Activated CD8-positive, alpha-beta T cell treated with anti-CD3 and anti-CD28 coated beads for 36 hours (primary cell): ENCODE results near the gene MAST4. TPM values are rescaled to one million over a fixed set of nuclear protein-coding genes. Genes with fewer than 3 reads are reported as not detected.

Source experiments
- ATAC-seq: fragments of 200-7000 bp; cut with Tn5 transposase; one replicate; pipeline ENCODE4 v1.10.0; 2021; ENCODE audit warnings: mild to moderate bottlenecking, moderate library complexity
- CTCF ChIA-PET: fragments of 350-600 bp; sonication (Branson Sonifier 250); formaldehyde crosslinking; loops from one replicate; lab custom pipeline; 2021; ENCODE audit warnings: antibody characterized with exemption; lab: Charles Lee
- POLR2A ChIA-PET: fragments of 350-600 bp; sonication (Branson Sonifier 250); formaldehyde crosslinking; loops from one replicate; lab custom pipeline; 2021; ENCODE audit warnings: antibody characterized with exemption; lab: Charles Lee
- DNase-seq: peaks from one replicate; pipeline ENCODE4 v3.0.0-alpha.2; 2020
- H3K27ac Mint-ChIP-seq: one replicate; pipeline ENCODE4 v1.8.0; 2021; ENCODE audit warnings: mild to moderate bottlenecking, mixed read lengths
- H3K27me3 Mint-ChIP-seq: one replicate; pipeline ENCODE4 v1.8.0; 2021; ENCODE audit warnings: mixed read lengths
- H3K36me3 Mint-ChIP-seq: one replicate; pipeline ENCODE4 v1.8.0; 2021; ENCODE audit warnings: low read depth, mixed read lengths
- H3K4me1 Mint-ChIP-seq: one replicate; pipeline ENCODE4 v1.8.0; 2021; ENCODE audit warnings: low read depth, mixed read lengths
- H3K4me3 Mint-ChIP-seq: one replicate; pipeline ENCODE4 v1.8.0; 2021; ENCODE audit warnings: mild to moderate bottlenecking, moderate library complexity, mixed read lengths
- H3K9me3 Mint-ChIP-seq: one replicate; pipeline ENCODE4 v1.8.0; 2021; ENCODE audit warnings: mixed read lengths
- intact Hi-C: fragments of 100-400 bp; cut with micrococcal nuclease; formaldehyde crosslinking; loops from one replicate; pipeline ENCODE4 v1.10.0; 2022
- total RNA-seq, 2 experiments: library from RNA; stranded (reverse); gene quantifications; one replicate each; pipeline ENCODE4 v1.2.3, GENCODE V29; 2021
- TF ChIP-seq, protein P1 (sequence below): fragments of 200-600 bp; IDR thresholded peaks from one replicate; pipeline ENCODE4 v1.8.0; 2022; ENCODE audit warnings: antibody characterized with exemption, mild to moderate bottlenecking

MAST4 gene
- total RNA-seq, 2 experiments from 2014 or later, result 7.6 to 10.0 TPM

DNA sequence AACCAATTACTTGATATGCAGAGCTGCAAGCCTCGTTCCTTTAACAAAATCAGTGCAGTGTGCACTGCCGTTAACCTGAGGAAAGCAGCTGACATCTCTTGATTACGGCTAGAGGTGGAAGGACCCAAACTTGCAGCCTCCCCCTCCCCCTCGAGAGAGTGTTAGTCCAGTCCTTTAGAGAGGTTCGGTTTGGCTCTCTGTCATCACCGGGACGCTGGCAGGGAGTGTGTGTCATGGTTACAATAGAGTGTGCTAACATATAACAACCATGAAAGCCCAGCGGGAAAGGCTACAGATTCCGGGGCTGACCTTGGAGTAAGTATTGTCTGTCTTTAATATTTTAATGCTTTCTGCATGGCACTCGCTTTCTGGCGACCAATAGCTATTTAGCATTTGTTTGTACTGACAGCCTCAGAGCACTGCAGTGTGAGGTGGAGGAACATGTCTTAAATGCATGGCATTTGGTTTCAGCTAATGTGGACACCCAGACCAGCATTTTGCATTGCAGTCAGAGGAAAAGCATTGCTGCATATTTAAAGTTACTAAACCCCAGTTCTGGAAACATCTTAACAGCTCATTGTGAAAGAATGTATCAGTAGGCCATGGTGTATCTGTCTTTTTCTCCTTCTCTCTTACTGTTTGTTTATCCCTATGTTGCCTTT is 362.9 kb downstream of the MAST4 start:
- Mint-ChIP-seq H3K9me3 (no peaks in the 10 kb centered on the region), H3K36me3 (no peaks in the 10 kb centered on the region), H3K4me3 (no peak overlapping the region), H3K27me3 (peaks cover 2% of the 10 kb centered on the region), H3K4me1 (no peaks in the 10 kb centered on the region), H3K27ac (no peak overlapping the region)
- DNase-seq (no peak), ATAC-seq (no peak)
- ChIA-PET POLR2A (interaction anchor here (0.6 kb wide), 1 partner anchor 34 kb away, joined by 3 read pairs; no protein-coding TSS in a partner anchor), CTCF (no interaction called here)
- TF ChIP-seq, protein P1, sequence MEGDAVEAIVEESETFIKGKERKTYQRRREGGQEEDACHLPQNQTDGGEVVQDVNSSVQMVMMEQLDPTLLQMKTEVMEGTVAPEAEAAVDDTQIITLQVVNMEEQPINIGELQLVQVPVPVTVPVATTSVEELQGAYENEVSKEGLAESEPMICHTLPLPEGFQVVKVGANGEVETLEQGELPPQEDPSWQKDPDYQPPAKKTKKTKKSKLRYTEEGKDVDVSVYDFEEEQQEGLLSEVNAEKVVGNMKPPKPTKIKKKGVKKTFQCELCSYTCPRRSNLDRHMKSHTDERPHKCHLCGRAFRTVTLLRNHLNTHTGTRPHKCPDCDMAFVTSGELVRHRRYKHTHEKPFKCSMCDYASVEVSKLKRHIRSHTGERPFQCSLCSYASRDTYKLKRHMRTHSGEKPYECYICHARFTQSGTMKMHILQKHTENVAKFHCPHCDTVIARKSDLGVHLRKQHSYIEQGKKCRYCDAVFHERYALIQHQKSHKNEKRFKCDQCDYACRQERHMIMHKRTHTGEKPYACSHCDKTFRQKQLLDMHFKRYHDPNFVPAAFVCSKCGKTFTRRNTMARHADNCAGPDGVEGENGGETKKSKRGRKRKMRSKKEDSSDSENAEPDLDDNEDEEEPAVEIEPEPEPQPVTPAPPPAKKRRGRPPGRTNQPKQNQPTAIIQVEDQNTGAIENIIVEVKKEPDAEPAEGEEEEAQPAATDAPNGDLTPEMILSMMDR, result no peak
- intact Hi-C loops, result no loop called here

DNA sequence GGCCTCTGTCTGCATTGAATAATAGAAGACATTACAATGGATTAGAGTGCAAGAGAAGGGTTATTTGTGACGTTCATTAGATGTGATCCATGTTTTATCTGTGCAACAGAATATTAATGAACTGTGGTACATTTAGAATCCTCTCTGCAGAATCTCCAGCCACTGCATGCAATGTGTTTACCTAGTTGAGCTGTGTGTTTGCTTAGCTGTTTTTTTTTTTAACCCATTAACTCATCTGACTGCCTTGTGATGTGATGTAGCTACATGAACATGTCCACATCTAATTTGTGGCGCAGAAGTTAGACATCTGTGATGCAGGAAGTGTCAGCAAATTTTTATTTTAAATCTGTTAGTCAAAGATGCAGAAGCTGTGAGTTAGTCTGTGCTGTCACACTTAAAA is 363.5 kb downstream of the MAST4 start:
- Mint-ChIP-seq H3K4me3 (no peak overlapping the region), H3K27ac (no peak overlapping the region), H3K36me3 (no peaks in the 10 kb centered on the region), H3K4me1 (no peaks in the 10 kb centered on the region), H3K27me3 (peaks cover 2% of the 10 kb centered on the region), H3K9me3 (no peaks in the 10 kb centered on the region)
- POLR2A ChIA-PET, result interaction anchor here (0.6 kb wide), 1 partner anchor 34 kb away, joined by 3 read pairs; no protein-coding TSS in a partner anchor
- TF ChIP-seq, protein P1, result no peak
- CTCF ChIA-PET, result no interaction called here
- intact Hi-C loops, result no loop called here
- ATAC-seq, result no peak
- DNase-seq, result no peak

DNA sequence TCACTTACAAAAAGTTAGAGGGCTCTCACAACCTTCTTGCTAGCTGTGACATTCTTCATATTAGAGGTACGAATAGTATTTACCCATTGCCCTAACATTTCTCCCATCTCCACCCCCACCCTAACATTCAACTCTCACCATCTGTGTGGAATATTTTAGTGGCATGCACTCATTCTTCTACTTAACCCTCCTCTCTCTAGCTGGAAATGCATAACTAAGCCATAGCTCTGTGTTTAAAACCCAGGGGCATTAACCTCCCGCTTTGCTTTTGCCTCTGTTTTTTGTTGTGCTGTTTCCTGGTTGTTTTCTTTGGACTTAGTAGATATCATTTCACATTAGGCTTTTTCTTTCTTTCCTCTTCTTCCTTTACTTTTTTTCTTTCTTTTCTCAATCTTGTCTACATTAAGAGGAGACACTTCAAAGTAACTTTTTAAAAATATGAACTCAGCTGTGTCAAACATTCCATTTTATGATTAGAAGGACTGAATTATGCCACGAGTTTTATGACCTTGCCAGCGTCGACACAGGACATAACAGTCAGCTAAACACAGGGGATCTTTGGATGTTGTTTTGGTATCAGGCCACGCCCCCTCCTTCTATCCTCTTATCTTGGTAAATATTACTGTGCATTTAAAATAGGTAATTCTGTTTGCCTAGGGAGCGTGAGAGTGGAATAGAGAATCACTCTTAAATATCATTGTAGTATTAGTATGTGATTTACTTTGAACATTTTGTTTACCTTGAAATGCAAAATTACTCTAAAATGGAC is 364.4 kb downstream of the MAST4 start:
- Mint-ChIP-seq H3K36me3 (no peaks in the 10 kb centered on the region), H3K4me1 (no peaks in the 10 kb centered on the region), H3K27ac (no peak overlapping the region), H3K4me3 (no peak overlapping the region), H3K9me3 (no peaks in the 10 kb centered on the region), H3K27me3 (peaks cover 2% of the 10 kb centered on the region)
- ATAC-seq (no peak), DNase-seq (no peak)
- CTCF ChIA-PET, result no interaction called here
- TF ChIP-seq, protein P1, result no peak
- intact Hi-C loops, result no loop called here
- POLR2A ChIA-PET, result no interaction called here

DNA sequence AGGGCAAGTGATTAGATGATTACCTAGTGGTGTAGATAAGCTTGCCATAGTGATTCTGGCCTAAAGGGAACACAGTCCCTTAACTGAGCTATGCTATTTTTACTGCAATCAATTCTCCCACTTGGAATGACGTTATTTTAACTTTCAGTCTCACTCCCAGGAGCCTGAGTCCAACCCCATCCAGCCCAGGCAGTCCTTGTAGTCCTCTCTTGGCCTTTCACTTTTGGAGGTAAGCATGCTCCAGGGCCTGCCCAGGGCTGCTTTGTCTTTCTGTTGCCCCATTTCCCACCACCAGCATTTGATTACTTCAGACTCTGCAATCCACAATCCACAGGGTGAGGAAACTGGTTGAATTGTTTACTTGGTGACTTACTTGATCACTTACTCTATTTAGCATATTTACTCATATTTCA is 367.4 kb downstream of the MAST4 start:
- Mint-ChIP-seq H3K4me3 (no peak overlapping the region), H3K36me3 (no peaks in the 10 kb centered on the region), H3K9me3 (no peaks in the 10 kb centered on the region), H3K4me1 (no peaks in the 10 kb centered on the region), H3K27ac (no peak overlapping the region), H3K27me3 (peaks cover 2% of the 10 kb centered on the region)
- DNase-seq, result no peak
- CTCF ChIA-PET, result no interaction called here
- POLR2A ChIA-PET, result no interaction called here
- TF ChIP-seq, protein P1, result no peak
- intact Hi-C loops, result no loop called here
- no peak for ATAC-seq

DNA sequence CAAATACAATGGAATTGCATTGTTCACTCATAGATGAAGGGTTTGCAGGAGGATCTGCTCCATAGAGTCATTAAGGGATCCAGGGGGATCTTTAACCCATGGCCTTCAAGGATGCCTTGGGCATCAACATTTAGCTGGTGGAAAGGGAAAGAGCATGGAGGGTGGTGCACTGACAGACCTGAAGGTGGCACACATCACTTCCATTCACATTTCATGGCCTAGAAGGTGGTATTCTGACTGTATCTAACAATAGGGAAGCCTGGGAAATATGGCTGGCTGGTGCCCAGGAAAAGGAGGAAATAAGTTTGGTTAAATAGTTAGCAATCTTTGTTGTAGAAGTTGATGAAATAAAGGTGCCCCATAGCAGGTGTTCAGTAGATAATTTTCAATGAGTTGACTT is 370.2 kb downstream of the MAST4 start:
- POLR2A ChIA-PET, result interaction anchor here (1.1 kb wide), 1 partner anchor 10 kb away, joined by 3 read pairs; no protein-coding TSS in a partner anchor
- intact Hi-C loops, result no loop called here

More for the DNA sequence above, 370.2 kb downstream of the MAST4 start:
- ATAC-seq (no peak), DNase-seq (no peak)
- no peaks in the 10 kb centered on the region for H3K36me3 Mint-ChIP-seq
- CTCF ChIA-PET, result no interaction called here
- no peaks in the 10 kb centered on the region for H3K9me3 Mint-ChIP-seq
- no peak overlapping the region for H3K27ac Mint-ChIP-seq
- H3K4me3 Mint-ChIP-seq, result no peak overlapping the region
- TF ChIP-seq, protein P1, result no peak
- H3K27me3 Mint-ChIP-seq, result peaks cover 4% of the 10 kb centered on the region
- no peaks in the 10 kb centered on the region for H3K4me1 Mint-ChIP-seq
